Measurements from ENCODE around the gene MYO18A.

Gene MYO18A

GRCh38 chr17:29131814-29132682 lies 48.1 kb downstream of the MYO18A start:
- Histone ChIP-seq H3K79me2 (ENCODE audit: control insufficient read depth, insufficient read depth, low read length) (no peaks in the 10 kb centered on the region), H2BK120ac (ENCODE audit: low read depth, low read length) (no peak overlapping the region), H3K18ac (ENCODE audit: low read length) (no peak overlapping the region), H3K4me1 (ENCODE audit: control insufficient read depth, low read depth, low read length) (peaks cover 3% of the 10 kb centered on the region), H3K23ac (ENCODE audit: low read length) (peak overlapping the region; percentile 30), H2BK5ac (ENCODE audit: low read length) (no peak overlapping the region), H3K79me1 (ENCODE audit: low read length) (no peaks in the 10 kb centered on the region), H4K5ac (ENCODE audit: low read length) (no peak overlapping the region), H3K4me2 (ENCODE audit: low read length) (no peak overlapping the region), H2AK5ac (ENCODE audit: low read length) (no peak overlapping the region), H4K8ac (ENCODE audit: low read depth, low read length) (no peak overlapping the region), H3K4me3 (ENCODE audit: low read length) (no peak overlapping the region), H3K56ac (ENCODE audit: low read length) (no peak overlapping the region), H3K27ac (ENCODE audit: low read depth, low read length) (no peak overlapping the region), H2BK15ac (replicated peaks; ENCODE audit: low read depth) (no peak overlapping the region), H3K9ac (ENCODE audit: low read length) (no peak overlapping the region), H3K4ac (ENCODE audit: low read depth, low read length) (no peak overlapping the region), H3K27me3 (ENCODE audit: insufficient read depth, low read length, poor library complexity) (no peaks in the 10 kb centered on the region), H3K36me3 (ENCODE audit: control insufficient read depth, insufficient read depth, low read length) (no peaks in the 10 kb centered on the region)
- WGBS (ENCODE audit: extremely low coverage, insufficient coverage, low lambda C conversion rate), result no CpG with 5 or more reads among the region's 9 CpGs
- DNase-seq, result no peak

GRCh38 chr17:29129731-29130130 lies 50.5 kb downstream of the MYO18A start:
- Histone ChIP-seq H3K27me3 (ENCODE audit: insufficient read depth, low read length, poor library complexity) (no peaks in the 10 kb centered on the region), H3K56ac (ENCODE audit: low read length) (no peak overlapping the region), H4K8ac (ENCODE audit: low read depth, low read length) (no peak overlapping the region), H3K4me1 (ENCODE audit: control insufficient read depth, low read depth, low read length) (peaks cover 3% of the 10 kb centered on the region), H3K23ac (ENCODE audit: low read length) (no peak overlapping the region), H4K5ac (ENCODE audit: low read length) (no peak overlapping the region), H3K9ac (ENCODE audit: low read length) (no peak overlapping the region), H2BK15ac (replicated peaks; ENCODE audit: low read depth) (no peak overlapping the region), H3K4ac (ENCODE audit: low read depth, low read length) (no peak overlapping the region), H3K4me2 (ENCODE audit: low read length) (no peak overlapping the region), H3K4me3 (ENCODE audit: low read length) (no peak overlapping the region), H3K27ac (ENCODE audit: low read depth, low read length) (no peak overlapping the region), H2BK120ac (ENCODE audit: low read depth, low read length) (no peak overlapping the region), H3K79me2 (ENCODE audit: control insufficient read depth, insufficient read depth, low read length) (no peaks in the 10 kb centered on the region), H3K79me1 (ENCODE audit: low read length) (no peaks in the 10 kb centered on the region), H2BK5ac (ENCODE audit: low read length) (no peak overlapping the region), H3K36me3 (ENCODE audit: control insufficient read depth, insufficient read depth, low read length) (no peaks in the 10 kb centered on the region), H3K18ac (ENCODE audit: low read length) (no peak overlapping the region), H2AK5ac (ENCODE audit: low read length) (no peak overlapping the region)
- no CpG with 5 or more reads among the region's 4 CpGs for WGBS (ENCODE audit: extremely low coverage, insufficient coverage, low lambda C conversion rate)
- no peak for DNase-seq

GRCh38 chr17:29127840-29128239 lies 52.4 kb downstream of the MYO18A start:
- H3K56ac ChIP-seq (ENCODE audit: low read length), result peak overlapping the region; percentile 28

GRCh38 chr17:29126268-29126930 lies 53.8 kb downstream of the MYO18A start:
- H2BK15ac ChIP-seq (replicated peaks; ENCODE audit: low read depth), result no peak overlapping the region
- H3K27ac ChIP-seq (ENCODE audit: low read depth, low read length), result no peak overlapping the region
- H2BK120ac ChIP-seq (ENCODE audit: low read depth, low read length), result no peak overlapping the region
- no peak overlapping the region for H3K18ac ChIP-seq (ENCODE audit: low read length)
- no CpG with 5 or more reads among the region's 8 CpGs for WGBS (ENCODE audit: extremely low coverage, insufficient coverage, low lambda C conversion rate)
- H3K4me1 ChIP-seq (ENCODE audit: control insufficient read depth, low read depth, low read length), result no peaks in the 10 kb centered on the region
- no peak overlapping the region for H2BK5ac ChIP-seq (ENCODE audit: low read length)
- H2AK5ac ChIP-seq (ENCODE audit: low read length), result no peak overlapping the region
- no peak overlapping the region for H3K4me2 ChIP-seq (ENCODE audit: low read length)
- no peak overlapping the region for H3K9ac ChIP-seq (ENCODE audit: low read length)
- no peaks in the 10 kb centered on the region for H3K27me3 ChIP-seq (ENCODE audit: insufficient read depth, low read length, poor library complexity)
- no peak overlapping the region for H3K4ac ChIP-seq (ENCODE audit: low read depth, low read length)
- no peaks in the 10 kb centered on the region for H3K79me2 ChIP-seq (ENCODE audit: control insufficient read depth, insufficient read depth, low read length)
- no peak overlapping the region for H3K4me3 ChIP-seq (ENCODE audit: low read length)
- H3K79me1 ChIP-seq (ENCODE audit: low read length), result no peaks in the 10 kb centered on the region
- no peak overlapping the region for H3K23ac ChIP-seq (ENCODE audit: low read length)
- H4K5ac ChIP-seq (ENCODE audit: low read length), result no peak overlapping the region
- no peak overlapping the region for H4K8ac ChIP-seq (ENCODE audit: low read depth, low read length)
- no peak overlapping the region for H3K56ac ChIP-seq (ENCODE audit: low read length)
- DNase-seq, result no peak
- no peaks in the 10 kb centered on the region for H3K36me3 ChIP-seq (ENCODE audit: control insufficient read depth, insufficient read depth, low read length)

More at GRCh38 chr17:29127840-29128239, 52.4 kb downstream of the MYO18A start:
- H2BK15ac ChIP-seq (replicated peaks; ENCODE audit: low read depth), result no peak overlapping the region
- no peak overlapping the region for H3K4me2 ChIP-seq (ENCODE audit: low read length)
- no peaks in the 10 kb centered on the region for H3K27me3 ChIP-seq (ENCODE audit: insufficient read depth, low read length, poor library complexity)
- H3K9ac ChIP-seq (ENCODE audit: low read length), result no peak overlapping the region
- DNase-seq, result no peak
- no peak overlapping the region for H3K23ac ChIP-seq (ENCODE audit: low read length)
- no peak overlapping the region for H2BK120ac ChIP-seq (ENCODE audit: low read depth, low read length)
- H2BK5ac ChIP-seq (ENCODE audit: low read length), result no peak overlapping the region
- H3K4me3 ChIP-seq (ENCODE audit: low read length), result no peak overlapping the region
- H4K8ac ChIP-seq (ENCODE audit: low read depth, low read length), result no peak overlapping the region
- no peaks in the 10 kb centered on the region for H3K79me1 ChIP-seq (ENCODE audit: low read length)
- H2AK5ac ChIP-seq (ENCODE audit: low read length), result no peak overlapping the region
- peaks cover 2% of the 10 kb centered on the region for H3K4me1 ChIP-seq (ENCODE audit: control insufficient read depth, low read depth, low read length)
- no peak overlapping the region for H3K27ac ChIP-seq (ENCODE audit: low read depth, low read length)
- no peak overlapping the region for H3K18ac ChIP-seq (ENCODE audit: low read length)
- H3K4ac ChIP-seq (ENCODE audit: low read depth, low read length), result no peak overlapping the region
- WGBS (ENCODE audit: extremely low coverage, insufficient coverage, low lambda C conversion rate), result no CpG with 5 or more reads among the region's 10 CpGs
- H4K5ac ChIP-seq (ENCODE audit: low read length), result no peak overlapping the region
- H3K79me2 ChIP-seq (ENCODE audit: control insufficient read depth, insufficient read depth, low read length), result no peaks in the 10 kb centered on the region
- H3K36me3 ChIP-seq (ENCODE audit: control insufficient read depth, insufficient read depth, low read length), result no peaks in the 10 kb centered on the region

- Histone ChIP-seq H3K4me1 (ENCODE audit: control insufficient read depth, low read depth, low read length) (no peaks in the 10 kb centered on the region), H3K79me1 (ENCODE audit: low read length) (no peaks in the 10 kb centered on the region), H3K79me2 (ENCODE audit: control insufficient read depth, insufficient read depth, low read length) (no peaks in the 10 kb centered on the region), H3K56ac (ENCODE audit: low read length) (no peak overlapping the region), H3K4me3 (ENCODE audit: low read length) (no peak overlapping the region), H3K4ac (ENCODE audit: low read depth, low read length) (no peak overlapping the region), H2BK15ac (replicated peaks; ENCODE audit: low read depth) (no peak overlapping the region), H3K18ac (ENCODE audit: low read length) (no peak overlapping the region), H2AK5ac (ENCODE audit: low read length) (no peak overlapping the region), H4K5ac (ENCODE audit: low read length) (no peak overlapping the region), H3K4me2 (ENCODE audit: low read length) (no peak overlapping the region), H3K23ac (ENCODE audit: low read length) (no peak overlapping the region), H3K9ac (ENCODE audit: low read length) (no peak overlapping the region), H3K36me3 (ENCODE audit: control insufficient read depth, insufficient read depth, low read length) (no peaks in the 10 kb centered on the region), H2BK5ac (ENCODE audit: low read length) (no peak overlapping the region), H3K27ac (ENCODE audit: low read depth, low read length) (no peak overlapping the region), H3K27me3 (ENCODE audit: insufficient read depth, low read length, poor library complexity) (no peaks in the 10 kb centered on the region), H2BK120ac (ENCODE audit: low read depth, low read length) (no peak overlapping the region), H4K8ac (ENCODE audit: low read depth, low read length) (no peak overlapping the region)
- WGBS (ENCODE audit: extremely low coverage, insufficient coverage, low lambda C conversion rate), result no CpG with 5 or more reads among the region's 9 CpGs
- DNase-seq, result no peak
Observed at GRCh38 chr17:29125651-29126050, 54.5 kb downstream of the MYO18A start.

Data from mesendoderm (in vitro differentiated cells).